Uterus (tissue), 2 donors: ENCODE data around the gene CLPTM1L.

Experiments used
- POLR2A ChIP-seq, 2 donors: fragments of 450-650 bp; IDR thresholded peaks; one replicate each; pipeline ENCODE4 v1.6.1; 2016; ENCODE audit warnings: antibody characterized with exemption in 2 of 2, mild to moderate bottlenecking in 1 of 2, moderate library complexity in 1 of 2
- TF ChIP-seq, protein P1 (sequence below), 4 experiments: fragments of 200-600 bp in 2 of 4; fragments of 450-650 bp in 2 of 4; sonication (generic) in 2 of 4; IDR thresholded peaks; one replicate each; pipeline ENCODE4 v1.5.1; 2016 to 2019; ENCODE audit warnings: antibody characterized with exemption in 4 of 4, mild to moderate bottlenecking in 2 of 4, moderate library complexity in 1 of 4

DNA sequence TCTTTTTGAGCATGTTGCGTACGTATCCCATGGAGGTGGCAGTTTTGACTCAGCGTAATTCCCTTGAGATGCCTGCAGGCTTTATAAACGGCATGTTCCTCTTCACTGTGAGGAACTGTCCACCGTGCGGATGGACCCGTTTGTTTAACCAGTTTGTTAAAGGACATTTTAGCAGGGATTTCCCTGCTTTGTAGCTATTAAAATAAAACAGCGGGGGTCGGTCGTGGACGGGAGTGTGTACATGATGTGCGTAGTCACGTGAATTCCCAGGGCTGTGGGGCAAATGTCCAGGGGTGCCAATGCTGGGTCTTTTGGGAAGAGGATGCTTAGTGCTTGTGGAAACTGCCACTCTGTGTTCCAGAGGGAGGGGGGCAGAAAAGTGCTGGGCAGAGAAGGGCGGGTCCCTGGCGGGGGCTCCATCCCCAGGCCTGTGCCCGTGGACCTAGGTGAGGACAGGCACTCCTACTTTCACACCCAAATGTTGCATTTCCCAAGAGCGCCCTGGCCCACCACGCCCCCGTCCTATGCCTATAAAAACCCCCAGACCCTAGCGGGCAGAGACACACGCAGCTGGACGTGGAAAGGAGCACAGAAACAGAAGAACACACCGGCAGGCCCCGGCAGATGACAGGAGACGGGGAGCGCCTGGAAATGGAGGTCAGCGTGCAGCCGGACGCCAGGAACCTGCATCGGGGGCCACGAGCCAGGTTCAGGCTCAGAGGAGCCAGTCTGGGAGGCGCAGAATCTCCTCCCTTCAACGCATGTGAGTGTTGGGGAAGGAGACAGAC, 46.0 kb downstream of the CLPTM1L start:
- TF ChIP-seq, protein P1, sequence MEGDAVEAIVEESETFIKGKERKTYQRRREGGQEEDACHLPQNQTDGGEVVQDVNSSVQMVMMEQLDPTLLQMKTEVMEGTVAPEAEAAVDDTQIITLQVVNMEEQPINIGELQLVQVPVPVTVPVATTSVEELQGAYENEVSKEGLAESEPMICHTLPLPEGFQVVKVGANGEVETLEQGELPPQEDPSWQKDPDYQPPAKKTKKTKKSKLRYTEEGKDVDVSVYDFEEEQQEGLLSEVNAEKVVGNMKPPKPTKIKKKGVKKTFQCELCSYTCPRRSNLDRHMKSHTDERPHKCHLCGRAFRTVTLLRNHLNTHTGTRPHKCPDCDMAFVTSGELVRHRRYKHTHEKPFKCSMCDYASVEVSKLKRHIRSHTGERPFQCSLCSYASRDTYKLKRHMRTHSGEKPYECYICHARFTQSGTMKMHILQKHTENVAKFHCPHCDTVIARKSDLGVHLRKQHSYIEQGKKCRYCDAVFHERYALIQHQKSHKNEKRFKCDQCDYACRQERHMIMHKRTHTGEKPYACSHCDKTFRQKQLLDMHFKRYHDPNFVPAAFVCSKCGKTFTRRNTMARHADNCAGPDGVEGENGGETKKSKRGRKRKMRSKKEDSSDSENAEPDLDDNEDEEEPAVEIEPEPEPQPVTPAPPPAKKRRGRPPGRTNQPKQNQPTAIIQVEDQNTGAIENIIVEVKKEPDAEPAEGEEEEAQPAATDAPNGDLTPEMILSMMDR (IDR thresholded peaks at IDR 0.05): no peak
- TF ChIP-seq POLR2A (IDR thresholded peaks at IDR 0.05): no peak
